Gastrocnemius medialis (tissue), 4 donors: ENCODE data around the gene TEX54.

Source experiments
- CTCF ChIP-seq, 5 experiments: fragments of 450-650 bp in 3 of 5; fragments of 200-600 bp in 2 of 5; sonication (generic) in 2 of 5; IDR thresholded peaks in 4 of 5; conservative IDR thresholded peaks in 1 of 5; 1 replicate in 4 of 5; 2 replicates in 1 of 5; pipeline ENCODE4 v1.5.1; 2016 to 2019; ENCODE audit warnings: antibody characterized with exemption in 5 of 5, mild to moderate bottlenecking in 3 of 5, moderate library complexity in 3 of 5
- POLR2A ChIP-seq, 2 donors: fragments of 450-650 bp; IDR thresholded peaks; one replicate each; pipeline ENCODE4 v1.6.1; 2017; ENCODE audit warnings: antibody characterized with exemption in 2 of 2, mild to moderate bottlenecking in 2 of 2, moderate library complexity in 2 of 2

GRCh38 chr11:62882431-62882749, 49.7 kb upstream of the TEX54 start:
- TF ChIP-seq POLR2A (IDR thresholded peaks at IDR 0.05) (no peak), CTCF (IDR thresholded peaks at IDR 0.05 in 4 of 5, conservative IDR thresholded peaks at IDR 0.05 in 1 of 5) (no peak)
